HG03575 (cell line): ENCODE results near the gene TOMM6.

Experiments
- ATAC-seq: cut with Tn5 transposase; IDR thresholded peaks from one replicate; pipeline ENCODE4 v1.9.1; 2021; ENCODE audit not compliant: unreplicated experiment, insufficient number of reproducible peaks, low FRiP score; ENCODE audit errors: extremely low read depth

Gene TOMM6

DNA sequence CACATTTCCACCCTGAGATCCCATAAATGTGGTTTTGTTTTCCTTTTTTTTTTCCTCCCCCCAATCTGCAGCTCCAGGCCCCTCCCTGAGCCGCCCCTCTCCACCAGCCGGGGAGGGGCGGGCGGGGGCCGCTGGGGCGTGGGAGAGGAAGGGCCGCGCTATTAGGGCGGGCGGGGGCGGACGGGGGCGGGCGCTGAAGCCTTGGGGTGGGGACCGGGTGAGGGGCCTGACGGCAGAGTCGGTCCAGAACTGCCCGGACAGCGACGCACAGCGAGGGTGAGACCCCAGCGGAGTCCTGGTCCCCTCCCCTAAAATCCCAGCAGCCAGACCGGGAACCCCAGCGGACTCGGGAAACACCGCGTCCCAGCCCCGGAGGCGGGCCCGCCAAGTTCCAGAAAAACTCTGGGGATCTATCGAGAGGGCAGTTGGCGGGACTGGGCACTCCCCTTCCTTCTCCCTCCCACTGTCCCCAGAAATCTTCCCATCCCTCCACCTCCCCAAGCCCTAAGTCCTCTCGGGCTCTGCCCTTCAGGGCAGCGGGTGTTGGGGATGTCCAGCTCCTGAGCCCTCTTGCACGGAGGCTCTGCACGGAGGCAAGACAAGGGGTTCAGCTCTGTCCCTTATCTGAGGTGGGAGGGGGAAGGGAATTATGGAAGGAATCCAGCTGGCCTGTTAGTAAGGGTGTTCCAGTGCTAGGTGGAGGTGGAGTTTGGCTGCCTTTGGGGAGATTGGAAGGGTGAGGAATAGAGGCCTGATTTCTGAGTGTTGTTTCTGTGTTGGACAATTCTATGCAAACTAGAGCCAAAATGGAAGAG, 6.7 kb upstream of the TOMM6 start, which contains the start of gene PRICKLE4:
Gene PRICKLE4 (plus strand): TSS at position 232 of the 815 bp plus-strand sequence. CDS start 2,692 bp downstream, outside the sequence.
- no peak for ATAC-seq

DNA sequence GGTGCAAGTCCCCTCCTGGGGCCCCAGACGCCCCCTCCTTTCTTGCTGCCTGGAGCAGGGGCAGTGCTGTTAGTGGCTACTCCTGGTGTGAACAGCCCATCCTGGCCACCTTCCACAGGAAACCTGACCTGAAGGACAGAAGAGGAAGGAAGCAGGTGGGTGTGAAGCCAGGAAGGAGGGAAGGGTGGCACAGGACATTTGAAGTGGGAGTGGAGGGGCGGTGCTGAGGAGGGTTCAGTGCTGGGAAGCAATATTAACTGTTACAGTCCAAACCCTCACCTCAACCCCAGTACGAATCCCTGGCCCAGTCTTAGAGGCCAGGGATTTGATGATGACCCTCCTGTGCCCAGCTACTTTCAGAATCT, 6.1 kb upstream of the TOMM6 start:
- no peak for ATAC-seq

- ATAC-seq = no peak
These were observed 4.3 kb upstream of the TOMM6 start for GRCh38 chr6:41783106-41783780.

GRCh38 chr6:41784581-41785171, 2.8 kb upstream of the TOMM6 start:
- ATAC-seq = no peak

DNA sequence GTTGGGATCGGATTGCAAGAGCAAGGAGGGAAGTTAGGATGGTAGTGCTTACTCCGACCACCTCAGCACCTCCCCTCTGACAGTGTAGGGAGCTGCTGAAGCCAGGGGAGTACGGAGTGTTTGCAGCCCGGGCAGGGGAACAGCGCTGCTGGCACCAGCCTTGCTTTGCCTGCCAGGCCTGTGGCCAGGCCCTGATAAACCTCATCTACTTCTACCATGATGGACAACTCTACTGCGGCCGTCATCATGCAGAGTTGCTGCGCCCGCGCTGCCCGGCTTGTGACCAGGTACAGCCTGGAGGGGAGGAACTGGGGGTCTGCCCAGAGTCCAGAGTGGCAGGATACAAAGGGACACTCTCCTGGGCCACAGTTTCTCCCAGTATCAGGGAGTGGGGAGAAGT, 2.2 kb upstream of the TOMM6 start:
- ATAC-seq = no peak

- ATAC-seq = no peak
These were observed 1.6 kb upstream of the TOMM6 start for GRCh38 chr6:41785689-41786450.

- ATAC-seq = no peak
These were observed 859 bp upstream of the TOMM6 start for GRCh38 chr6:41786451-41787218.

GRCh38 chr6:41789390-41789724, 1.9 kb downstream of the TOMM6 start:
- ATAC-seq = no peak

- no peak for ATAC-seq
These were observed 2.6 kb downstream of the TOMM6 start for GRCh38 chr6:41790045-41790444.

DNA sequence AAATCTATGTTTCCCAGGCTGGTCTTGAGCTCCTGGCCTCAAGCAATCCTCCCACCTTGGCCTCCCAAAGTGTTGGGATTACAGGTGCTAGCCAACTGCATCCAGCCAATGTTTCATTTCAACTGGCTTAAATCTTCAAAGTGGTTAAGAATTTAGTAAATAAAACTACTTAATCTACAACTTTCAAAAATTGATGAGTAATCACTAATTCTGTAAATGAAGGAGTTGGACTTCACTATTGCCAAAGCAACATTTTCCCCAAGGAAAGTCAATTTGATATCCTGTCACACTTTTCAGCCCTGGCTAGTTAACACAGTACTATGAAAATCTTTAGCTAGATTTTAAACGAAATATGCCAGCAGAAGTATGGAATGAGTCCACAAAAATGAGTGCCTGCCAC, 3.8 kb downstream of the TOMM6 start:
- no peak for ATAC-seq

DNA sequence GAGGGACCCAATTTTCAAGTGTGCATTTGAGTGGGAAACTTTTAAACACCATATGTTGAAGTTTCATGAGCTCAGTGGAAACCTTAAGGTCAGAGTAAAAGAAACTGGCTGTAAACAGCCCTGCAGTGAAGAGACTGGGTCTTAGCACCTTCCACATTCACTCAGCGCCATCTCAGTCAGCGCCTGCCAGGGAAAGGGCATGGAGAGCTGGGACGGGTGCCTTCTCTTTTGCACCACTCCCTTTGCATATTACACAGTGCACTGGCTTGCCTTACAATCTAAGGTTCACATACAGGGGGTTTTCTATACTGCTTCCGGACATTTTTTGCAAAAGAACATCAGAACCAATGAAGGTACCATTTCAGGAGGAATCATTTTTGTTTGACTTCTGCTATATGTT, 4.5 kb downstream of the TOMM6 start:
- ATAC-seq = no peak

DNA sequence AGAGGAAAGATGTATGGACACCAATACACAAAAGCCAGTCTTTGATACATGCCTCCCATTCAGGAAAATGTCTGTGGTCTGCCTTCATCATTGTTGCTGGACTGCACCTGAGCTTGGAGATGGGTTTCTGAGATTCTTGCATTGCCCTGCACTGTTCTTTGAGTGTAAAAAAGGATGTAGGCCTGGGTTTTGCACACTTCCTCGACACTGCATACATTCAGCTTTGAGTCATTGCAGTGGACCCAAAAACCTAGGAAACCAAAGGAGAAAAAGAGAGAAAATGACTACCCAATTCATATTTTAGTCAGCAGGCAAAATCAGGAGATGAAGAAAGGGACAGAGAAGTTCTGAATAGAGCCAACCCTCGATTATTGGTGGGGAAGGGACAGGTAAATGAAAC, 9.0 kb downstream of the TOMM6 start:
- no peak for ATAC-seq

DNA sequence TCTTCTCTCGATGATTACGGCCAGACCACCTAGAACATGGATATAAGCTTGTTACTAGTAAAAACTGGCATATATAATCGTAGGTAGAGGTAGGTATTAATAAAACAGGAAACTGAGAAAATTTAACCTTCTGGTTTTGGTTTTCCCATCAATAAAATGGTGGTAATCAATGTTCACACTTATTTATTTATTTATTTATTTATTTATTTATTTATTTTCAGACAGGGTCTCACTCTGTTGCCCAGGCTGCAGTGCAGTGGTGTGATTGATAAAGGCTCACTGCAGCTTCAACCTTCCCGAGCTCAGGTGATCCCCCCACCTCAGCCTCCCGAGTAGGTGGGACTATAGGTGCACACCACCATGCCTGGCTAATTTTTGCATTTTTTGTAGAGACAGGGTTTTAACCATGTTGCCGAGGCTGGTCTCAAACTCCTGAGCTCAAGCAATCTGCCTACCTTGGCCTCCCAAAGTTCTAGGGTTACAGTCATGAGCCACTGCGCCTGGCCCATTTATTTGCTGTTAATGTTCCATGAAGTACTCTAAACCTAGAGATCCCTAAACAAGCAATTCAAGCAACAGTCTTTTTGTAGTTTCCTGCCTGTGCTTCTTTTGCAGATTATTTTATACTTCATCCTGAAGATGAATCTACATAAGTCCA, 11.5 kb downstream of the TOMM6 start:
- no peak for ATAC-seq

DNA sequence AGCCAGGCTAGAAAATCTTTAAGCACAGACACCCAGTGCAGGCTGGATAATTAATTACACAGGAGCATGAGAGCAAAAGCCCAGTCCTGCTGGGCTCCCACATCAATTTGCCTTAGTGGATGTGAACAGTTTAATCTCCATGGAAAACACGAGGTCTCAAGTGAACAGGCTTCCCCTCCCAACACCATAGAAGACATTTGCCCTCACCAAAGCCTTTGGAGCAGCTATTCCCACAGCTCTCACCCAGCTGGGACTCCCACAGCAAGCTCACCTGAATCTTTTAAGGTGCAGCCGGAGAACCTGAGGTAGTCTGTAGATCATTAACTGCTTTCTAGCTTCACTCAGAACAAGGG, 12.0 kb downstream of the TOMM6 start:
- no peak for ATAC-seq

GRCh38 chr6:41801380-41801779, 13.9 kb downstream of the TOMM6 start:
- no peak for ATAC-seq

GRCh38 chr6:41805830-41806774, 18.6 kb downstream of the TOMM6 start:
- no peak for ATAC-seq

- no peak for ATAC-seq
These were observed 23.6 kb downstream of the TOMM6 start for GRCh38 chr6:41811095-41811494.
